Stimulated activated CD4-positive, alpha-beta T cell treated with anti-CD3 and anti-CD28 coated beads, Interleukin-4, amount 100 ng/mL, for 24 hours (primary cell): ENCODE results near the gene CTNNA2.

ENCODE experiments used
- DNase-seq: peaks from one replicate; pipeline ENCODE4 v3.0.0-alpha.2; 2020

CTNNA2 gene

DNA sequence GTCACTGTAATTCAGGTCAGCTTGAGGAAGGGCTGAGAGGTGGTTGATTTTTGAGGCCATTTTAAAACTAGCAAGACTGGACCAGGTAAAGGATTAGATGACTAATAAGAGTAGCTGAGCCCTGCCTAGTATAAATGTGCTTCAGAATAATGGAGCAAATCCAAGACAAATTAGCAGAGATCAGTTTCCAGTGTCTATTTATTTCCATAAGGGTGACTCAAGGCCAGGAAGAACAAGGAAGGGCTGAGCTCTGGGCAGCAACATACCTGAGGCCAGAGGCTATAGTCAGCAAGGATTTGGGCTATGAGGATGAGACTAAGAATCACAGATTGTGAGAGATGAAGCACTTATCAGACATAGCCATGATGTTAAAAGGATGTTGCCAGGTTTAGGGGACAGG, 1130.7 kb downstream of the CTNNA2 start:
- no peak for DNase-seq

DNA sequence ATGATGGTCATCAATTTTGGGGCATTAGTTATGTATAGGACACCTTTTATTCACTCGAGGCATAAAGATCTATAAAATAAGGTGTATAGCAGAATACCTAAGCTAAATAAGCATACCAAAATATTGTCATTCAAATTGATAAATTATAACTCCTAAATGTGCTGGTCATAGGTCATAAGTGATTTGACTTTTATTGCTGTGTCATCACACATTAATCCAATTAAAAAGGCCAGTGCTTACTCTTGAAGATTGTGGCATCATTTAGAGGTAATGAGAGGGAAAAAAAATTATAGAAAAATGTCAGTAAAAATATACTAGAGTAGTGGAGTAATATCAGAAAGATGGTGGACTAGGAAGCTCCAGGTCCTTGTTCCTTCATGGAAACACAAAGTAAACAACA, 1138.6 kb downstream of the CTNNA2 start:
- DNase-seq: no peak

- no peak for DNase-seq
Measured at GRCh38 chr2:80655265-80655664, 1142.4 kb downstream of the CTNNA2 start.

- DNase-seq: no peak
Measured at GRCh38 chr2:80670763-80671162, 1157.9 kb downstream of the CTNNA2 start.

GRCh38 chr2:80687524-80687923, 1174.7 kb downstream of the CTNNA2 start:
- DNase-seq: no peak

DNA sequence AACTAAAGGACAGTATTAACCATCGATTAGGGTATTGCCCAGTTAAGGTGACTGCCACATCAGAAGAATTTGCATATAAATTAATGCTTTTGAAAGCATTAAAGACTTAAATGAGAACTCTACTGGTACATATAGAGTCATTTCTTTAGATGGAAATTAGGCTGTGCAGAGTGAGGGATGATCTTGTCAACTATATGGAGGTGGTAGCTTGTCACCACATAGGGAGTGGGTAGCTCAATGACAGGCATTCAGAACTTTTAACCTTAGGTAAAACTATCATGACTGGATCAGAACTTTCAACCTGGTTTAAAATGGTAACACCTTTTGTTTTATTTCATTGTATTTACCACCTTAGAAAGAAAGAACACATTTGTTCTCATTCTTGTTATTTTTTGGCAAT, 1176.3 kb downstream of the CTNNA2 start:
- no peak for DNase-seq
